Stimulated activated CD8-positive, alpha-beta memory T cell treated with anti-CD3 and anti-CD28 coated beads, Interleukin-4, amount 100 ng/mL, for 4 hours (primary cell): ENCODE results near the gene HELZ2.
"Not testable (repeated sequence)": the region's sequence is repeated elsewhere in the genome, so short reads cannot be mapped to it uniquely, and the experiment has no call there.

Experiments
- DNase-seq, 2 donors: peaks; one replicate each; pipeline ENCODE4 v3.0.0-alpha.2; 2020; ENCODE audit warnings: low read depth in 2 of 2, low spot score in 1 of 2

The HELZ2 gene

DNA sequence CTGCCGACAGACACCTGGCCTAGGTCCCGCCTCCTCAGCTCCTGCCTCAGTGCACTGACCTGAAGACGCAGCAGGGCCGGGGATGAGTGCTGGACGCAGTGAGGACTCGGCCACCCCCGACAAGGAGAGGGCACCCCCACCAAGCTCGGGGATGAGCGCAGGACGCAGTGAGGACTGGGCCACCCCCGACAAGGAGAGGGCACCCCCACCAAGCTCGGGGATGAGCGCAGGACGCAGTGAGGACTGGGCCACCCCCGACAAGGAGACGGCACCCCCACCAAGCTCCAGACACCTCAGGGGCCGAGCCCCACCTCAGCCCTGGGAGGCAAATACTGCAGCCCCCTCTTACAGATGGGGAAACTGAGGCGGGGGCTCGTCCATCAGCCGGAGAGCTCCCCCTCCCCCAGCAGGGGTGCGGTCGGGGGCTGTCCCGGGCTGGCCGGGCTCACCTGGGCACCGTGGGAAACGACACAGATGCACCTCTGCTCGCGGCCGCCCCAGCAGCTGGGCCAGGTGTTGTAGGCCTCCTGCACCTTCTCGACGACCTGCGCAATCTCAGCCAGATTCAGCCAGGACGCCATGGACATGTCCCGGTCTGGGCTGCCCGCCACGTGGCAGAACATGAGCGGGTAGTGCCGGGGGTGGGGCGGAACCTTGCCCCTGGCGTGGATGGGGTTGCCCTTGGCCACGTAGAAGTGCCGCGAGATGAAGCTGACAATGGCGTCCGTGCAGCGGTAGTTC is 7.5 kb downstream of the HELZ2 start:
- no peak for DNase-seq

DNA sequence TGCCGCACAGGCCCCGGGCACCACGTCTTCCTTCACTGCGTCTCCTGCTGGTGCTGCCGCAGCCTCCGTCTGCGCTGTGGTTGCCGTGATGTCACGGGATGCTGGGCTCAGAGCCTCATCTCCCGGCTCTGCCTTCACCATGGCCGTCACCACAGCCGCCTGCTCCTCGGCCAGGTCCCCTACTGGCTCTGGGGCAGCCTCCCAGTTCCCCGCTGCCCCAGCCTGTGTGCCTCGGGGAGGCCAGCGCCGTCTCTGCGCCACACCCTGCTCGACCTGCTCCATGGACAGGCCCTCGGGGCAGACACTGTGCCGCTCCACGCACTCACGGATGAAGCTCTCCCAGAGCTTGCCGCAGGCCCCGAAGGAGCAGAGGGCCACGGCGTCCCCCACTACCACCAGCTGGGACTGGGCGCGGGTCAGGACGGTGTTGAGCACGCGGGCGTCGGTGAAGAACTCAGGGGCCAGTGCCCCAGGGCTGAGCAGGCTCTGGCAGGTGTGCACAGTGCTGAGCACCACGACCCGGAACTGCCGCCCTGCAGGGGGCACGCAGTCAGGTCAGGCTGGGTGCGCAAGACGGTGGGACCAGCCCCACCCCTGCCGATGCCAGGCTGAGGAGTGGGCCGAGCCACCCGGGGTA is 8.2 kb downstream of the HELZ2 start:
- DNase-seq = no peak

DNA sequence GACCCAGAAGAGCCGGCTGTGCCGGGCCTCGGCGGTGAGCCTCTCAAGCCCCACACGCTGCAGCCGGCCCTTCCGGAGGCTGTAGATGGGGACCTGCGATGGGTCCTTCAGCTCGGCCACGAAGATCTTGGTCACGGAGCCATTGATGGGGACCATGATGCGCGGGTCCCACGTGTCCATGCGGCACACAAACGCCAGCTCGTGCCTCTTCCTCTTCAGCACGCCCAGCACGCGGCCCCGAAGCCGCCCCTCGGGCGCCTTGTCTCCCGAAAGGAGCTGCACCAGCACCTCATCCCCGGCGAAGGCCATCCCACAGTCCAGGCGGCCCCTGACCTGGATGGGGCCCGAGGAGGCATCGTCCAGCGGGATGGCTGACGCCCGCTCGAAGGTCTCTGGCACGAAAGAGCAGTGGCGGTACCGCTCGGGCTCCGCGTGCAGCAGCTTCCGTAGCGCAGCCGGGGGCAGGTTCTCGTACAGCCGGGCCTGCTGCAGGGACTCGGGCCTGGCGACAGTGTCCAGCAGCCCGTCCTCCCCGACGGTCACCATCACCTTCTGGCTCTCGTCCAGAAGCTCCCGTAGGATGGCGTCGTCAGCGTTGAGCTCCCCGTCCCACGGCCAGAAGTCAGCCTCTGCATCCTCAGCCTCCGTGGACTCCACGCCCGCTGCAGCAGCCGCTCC is 8.9 kb downstream of the HELZ2 start:
- DNase-seq = no peak

DNA sequence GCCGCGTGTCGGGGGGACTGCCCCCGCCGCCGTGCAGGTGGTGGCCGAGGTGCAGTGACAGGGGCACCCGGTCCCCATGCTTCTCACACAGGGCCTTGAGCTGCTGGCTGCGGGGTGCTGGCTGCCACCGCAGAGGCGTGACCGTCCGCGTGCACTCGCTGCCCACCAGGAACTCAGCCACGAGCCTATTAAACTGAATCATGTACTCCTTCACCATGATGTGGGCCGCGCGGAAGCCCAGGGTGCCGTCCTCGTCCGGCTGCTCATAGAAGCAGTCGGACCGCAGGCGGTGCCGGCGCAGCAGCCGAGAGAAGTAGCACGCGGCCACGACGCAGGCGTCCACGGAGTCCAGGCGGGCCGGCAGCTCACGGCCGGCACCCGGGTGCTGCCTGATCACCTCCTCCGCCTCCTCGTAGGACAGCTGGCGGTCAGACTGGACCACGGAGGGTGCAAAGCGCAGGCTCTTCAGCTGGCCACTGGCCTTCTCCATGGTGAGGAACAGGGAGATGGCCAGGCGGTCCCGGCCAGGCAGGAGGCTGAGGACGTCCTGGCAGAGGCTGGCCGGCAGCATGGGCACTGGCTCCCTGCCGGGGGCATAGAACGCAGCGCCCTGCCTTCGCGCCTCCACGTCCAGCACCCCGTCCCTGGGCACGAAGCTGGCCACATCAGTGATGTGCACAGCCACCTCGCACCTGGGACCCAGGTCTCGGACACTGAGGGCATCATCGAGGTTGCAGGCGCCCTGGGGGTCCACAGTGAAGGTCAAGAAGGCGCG is 9.8 kb downstream of the HELZ2 start:
- DNase-seq = no peak

GRCh38 chr20:63563225-63563935 is 10.7 kb downstream of the HELZ2 start:
- no peak for DNase-seq

DNA sequence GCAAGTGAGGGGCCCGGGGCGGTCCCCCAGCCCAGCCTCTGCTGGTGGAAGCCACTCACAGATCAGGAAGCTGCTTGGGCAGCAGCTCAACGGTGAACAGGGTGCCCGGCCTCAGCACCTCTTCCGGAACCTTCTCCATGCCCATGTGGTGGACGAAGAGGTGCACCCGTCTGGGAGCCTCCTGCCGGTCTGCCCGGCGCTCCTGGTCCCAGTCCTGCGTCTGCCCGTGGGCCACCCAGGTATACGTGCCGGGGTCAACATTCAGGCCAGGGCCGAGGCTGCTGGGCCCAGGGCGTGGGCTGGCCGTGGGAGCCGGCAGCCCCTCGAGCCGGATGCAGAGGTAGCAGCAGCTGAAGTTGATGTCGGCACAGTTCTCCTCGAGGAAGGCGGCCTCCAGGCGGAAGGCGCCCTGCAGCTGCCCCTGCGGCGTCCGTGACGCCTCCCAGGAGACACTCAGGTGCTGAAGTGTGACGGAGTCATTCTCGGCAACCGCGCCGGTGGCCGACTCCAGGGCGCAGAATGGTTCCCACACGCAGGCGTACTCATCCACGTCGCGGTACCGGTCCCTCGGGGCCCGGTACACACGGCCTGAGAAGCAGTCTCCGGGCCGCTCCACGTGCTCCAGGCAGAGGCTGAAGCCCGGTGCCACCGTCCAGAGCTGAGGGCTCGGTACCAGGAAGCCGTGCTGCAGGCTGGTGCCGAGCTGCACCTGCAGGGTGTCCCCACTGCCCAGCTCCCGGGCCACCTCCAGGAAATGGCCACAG is 11.4 kb downstream of the HELZ2 start:
- DNase-seq = no peak

DNA sequence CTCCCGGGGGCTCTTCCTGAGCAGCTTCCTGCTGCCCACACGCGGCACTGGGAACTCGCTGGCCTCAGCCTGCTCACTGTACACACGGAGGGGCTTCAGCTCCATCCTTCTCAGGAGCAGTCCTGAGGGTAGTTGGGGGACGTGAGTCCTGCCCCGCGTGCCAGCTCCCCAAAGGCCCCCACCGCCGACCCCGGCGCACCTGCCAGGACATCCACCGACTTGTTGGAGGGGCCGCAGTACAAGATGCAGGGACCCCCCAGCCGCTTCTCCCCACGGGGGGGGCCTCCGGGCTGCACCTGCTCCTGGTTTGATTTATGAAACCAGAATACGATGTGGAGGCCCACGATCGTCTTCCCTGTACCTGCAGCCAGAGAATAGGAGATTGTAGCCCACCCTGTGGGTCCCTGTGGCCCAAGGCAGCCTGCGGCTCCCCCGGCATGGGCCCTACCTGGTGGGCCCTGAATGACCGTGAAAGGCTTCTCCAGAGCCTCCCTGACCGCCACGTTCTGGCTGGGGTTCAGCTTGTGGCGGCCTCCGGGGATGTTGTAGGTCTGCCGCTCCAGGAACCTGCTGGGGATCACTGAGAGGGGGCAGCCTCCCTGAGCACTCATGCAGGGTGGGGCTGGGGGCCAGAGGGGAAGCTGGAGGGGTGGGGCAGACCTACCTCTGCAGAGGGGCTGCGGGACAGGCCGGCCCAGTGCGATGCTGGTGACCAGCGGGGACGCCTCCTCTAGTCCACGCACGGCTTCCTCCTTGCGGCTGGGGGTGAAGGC is 12.2 kb downstream of the HELZ2 start:
- DNase-seq = no peak

GRCh38 chr20:63560856-63561609 is 13.0 kb downstream of the HELZ2 start:
- DNase-seq = no peak

DNA sequence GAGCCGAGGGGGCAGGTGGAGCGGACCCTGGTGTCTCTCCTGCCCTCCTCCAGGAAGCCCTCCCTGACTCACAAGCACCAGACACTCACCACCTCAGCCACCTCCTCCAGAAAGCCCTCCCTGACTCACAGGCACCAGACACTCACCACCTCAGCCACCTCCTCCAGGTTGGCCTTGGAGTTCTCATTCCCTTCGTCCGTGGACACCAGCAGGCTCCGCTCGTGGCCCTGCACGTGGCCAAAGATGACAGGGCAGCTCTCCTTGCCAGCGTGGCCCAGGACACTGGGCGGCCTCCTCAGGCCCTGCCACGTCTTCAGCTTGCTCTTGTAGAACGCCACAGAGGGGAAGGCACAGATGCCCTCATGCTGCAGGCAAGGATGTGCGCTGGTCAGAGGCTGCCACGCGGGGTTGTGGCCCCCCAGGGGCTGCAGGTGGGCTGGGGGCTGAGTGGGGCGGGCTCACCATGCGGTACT is 13.7 kb downstream of the HELZ2 start:
- DNase-seq = no peak

GRCh38 chr20:63559485-63560332 is 14.3 kb downstream of the HELZ2 start:
- DNase-seq = not testable (repeated sequence)

- DNase-seq = no peak
Measured at GRCh38 chr20:63558804-63559484, 15.1 kb downstream of the HELZ2 start.

DNA sequence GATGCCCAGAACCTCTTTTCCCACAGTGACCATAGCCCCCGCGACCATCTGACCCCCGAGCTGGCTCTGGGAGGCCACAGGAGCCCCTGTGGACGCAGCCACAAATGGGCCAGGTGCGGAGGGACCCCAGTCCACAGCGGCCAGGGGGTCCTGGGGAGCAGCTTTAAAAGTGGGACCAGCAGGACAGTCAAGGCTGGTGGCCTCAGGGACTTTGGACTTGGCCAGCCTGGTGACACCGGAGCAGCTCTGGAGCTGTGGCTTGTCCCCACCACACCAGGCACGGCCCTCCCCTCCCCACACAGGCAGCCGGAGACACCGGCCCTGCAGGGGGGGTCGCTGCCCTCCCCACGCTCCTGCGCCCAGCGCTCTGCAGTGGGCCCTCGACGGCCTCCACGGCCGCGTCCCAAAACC is 16.6 kb downstream of the HELZ2 start:
- DNase-seq = no peak

- DNase-seq = no peak
Measured at GRCh38 chr20:63556873-63557478, 17.1 kb downstream of the HELZ2 start.

DNA sequence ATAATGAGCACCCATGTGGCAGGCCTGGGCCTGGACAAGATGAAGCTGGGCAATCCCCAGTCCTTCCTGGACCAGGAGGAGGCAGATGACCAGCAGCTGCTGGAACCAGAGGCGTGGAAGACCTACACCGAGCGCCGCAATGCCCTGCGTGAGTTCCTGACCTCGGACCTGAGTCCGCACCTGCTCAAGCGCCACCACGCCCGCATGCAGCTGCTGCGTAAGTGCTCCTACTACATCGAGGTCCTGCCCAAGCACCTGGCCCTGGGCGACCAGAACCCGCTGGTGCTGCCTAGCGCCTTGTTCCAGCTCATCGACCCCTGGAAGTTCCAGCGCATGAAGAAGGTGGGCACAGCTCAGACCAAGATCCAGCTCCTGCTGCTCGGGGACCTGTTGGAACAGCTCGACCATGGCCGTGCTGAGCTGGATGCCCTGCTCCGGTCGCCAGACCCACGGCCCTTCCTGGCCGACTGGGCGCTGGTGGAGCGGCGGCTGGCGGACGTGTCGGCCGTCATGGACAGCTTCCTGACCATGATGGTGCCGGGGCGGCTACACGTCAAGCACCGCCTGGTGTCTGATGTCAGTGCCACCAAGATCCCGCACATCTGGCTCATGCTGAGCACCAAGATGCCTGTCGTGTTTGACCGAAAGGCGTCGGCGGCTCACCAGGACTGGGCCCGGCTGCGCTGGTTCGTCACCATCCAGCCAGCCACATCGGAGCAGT is 18.2 kb downstream of the HELZ2 start:
- DNase-seq = no peak

- DNase-seq = no peak
Measured at GRCh38 chr20:63554361-63555278, 19.4 kb downstream of the HELZ2 start.
